Measurements from ENCODE around the gene HS3ST5. TPM values are rescaled to one million over a fixed set of nuclear protein-coding genes. Genes with fewer than 3 reads are reported as not detected.

Gene HS3ST5
- total RNA-seq, 1 experiment from 2014 or later: 14.4 TPM

DNA sequence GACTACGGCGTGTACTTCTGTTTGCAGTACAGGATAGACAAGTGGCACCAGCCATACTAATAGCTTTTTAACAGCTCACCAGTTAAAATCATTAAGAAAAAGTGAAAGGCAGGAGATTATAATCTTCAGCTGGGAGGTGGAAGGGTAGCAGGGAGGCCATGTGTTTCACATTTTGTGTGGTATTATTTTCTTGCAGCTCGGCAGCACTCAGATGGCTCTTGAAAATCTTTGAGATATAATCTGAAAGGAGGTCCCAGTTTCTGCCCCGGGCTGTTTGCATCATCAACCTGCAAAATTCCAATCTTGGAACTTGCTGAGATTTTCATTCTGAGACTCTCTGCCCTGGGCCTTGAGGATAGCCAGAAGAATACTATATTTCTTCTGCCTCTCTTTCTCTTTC, 284.4 kb downstream of the HS3ST5 start:
- H3K9me3 Mint-ChIP-seq: no peaks in the 10 kb centered on the region
- H2AK5ac ChIP-seq (ENCODE audit: insufficient read length, low read length): no peak overlapping the region
- no CpG with 5 or more reads among the region's 4 CpGs for WGBS (ENCODE audit: extremely low coverage, insufficient read length, low lambda C conversion rate)

More for the DNA sequence above, 284.4 kb downstream of the HS3ST5 start:
- Histone ChIP-seq H3K18ac (ENCODE audit: insufficient read length, low read depth, low read length) (no peak overlapping the region), H4K8ac (replicated peaks; ENCODE audit: insufficient read length, low read depth, low read length) (no peak overlapping the region), H3K27ac (ENCODE audit: insufficient read length, low read depth, low read length) (no peak overlapping the region), H4K91ac (ENCODE audit: insufficient read length, low read depth, low read length) (no peak overlapping the region), H3K23me2 (ENCODE audit: insufficient read length, low read depth, low read length, poor library complexity, severe bottlenecking) (no peaks in the 10 kb centered on the region), H3K23ac (ENCODE audit: insufficient read length, low read depth, low read length) (no peak overlapping the region), H3K56ac (ENCODE audit: insufficient read length, low read depth, low read length) (no peak overlapping the region), H3K79me1 (ENCODE audit: insufficient read depth, low read depth, low read length, poor library complexity, severe bottlenecking) (no peaks in the 10 kb centered on the region), H3K9me3 (ENCODE audit: control insufficient read depth, low read depth, low read length) (no peaks in the 10 kb centered on the region), H3K27me3 (ENCODE audit: insufficient read depth, low read length) (no peaks in the 10 kb centered on the region), H2BK120ac (ENCODE audit: low read depth, low read length, poor library complexity, severe bottlenecking) (no peak overlapping the region), H4K20me1 (ENCODE audit: control insufficient read depth, insufficient read depth, insufficient read length) (no peaks in the 10 kb centered on the region), H3K4me2 (ENCODE audit: insufficient read depth, insufficient read length, low read length) (no peak overlapping the region), H3T11ph (ENCODE audit: low read length) (no peak overlapping the region), H4K5ac (ENCODE audit: insufficient read length, low read depth, low read length) (no peak overlapping the region), H3K4me1 (ENCODE audit: insufficient read depth, low read length) (no peaks in the 10 kb centered on the region), H2BK20ac (ENCODE audit: low read depth, low read length, poor library complexity, severe bottlenecking) (no peak overlapping the region), H3K14ac (ENCODE audit: insufficient read depth, low read length) (no peak overlapping the region), H2BK12ac (ENCODE audit: insufficient read length, low read depth, low read length) (no peak overlapping the region), H2AFZ (ENCODE audit: low read length) (no peak overlapping the region), H3K79me2 (ENCODE audit: insufficient read depth, low read length) (no peaks in the 10 kb centered on the region), H3K4ac (ENCODE audit: low read depth, low read length) (no peak overlapping the region), H3K9ac (ENCODE audit: extremely low read depth, insufficient read length, low read length) (no peak overlapping the region), H2BK5ac (ENCODE audit: insufficient read length, low read length) (no peak overlapping the region), H2BK15ac (ENCODE audit: low read depth, low read length) (no peak overlapping the region)
- H3K4me1 Mint-ChIP-seq: peaks cover 6 to 17% of the 10 kb centered on the region in 2 experiments
- no peaks in the 10 kb centered on the region for H3K27me3 Mint-ChIP-seq (ENCODE audit: low read depth)
- H3K36me3 Mint-ChIP-seq (ENCODE audit: insufficient read depth in 1 of 3, low read depth in 3 of 3): peaks cover 0 to 29% (median 12%) of the 10 kb centered on the region in 3 experiments; a peak in 4 of 7 replicates
- no peak for DNase-seq
- no peak overlapping the region for H3K27ac Mint-ChIP-seq
- H3K4me3 Mint-ChIP-seq: no peak overlapping the region
- TF ChIP-seq, protein P1, sequence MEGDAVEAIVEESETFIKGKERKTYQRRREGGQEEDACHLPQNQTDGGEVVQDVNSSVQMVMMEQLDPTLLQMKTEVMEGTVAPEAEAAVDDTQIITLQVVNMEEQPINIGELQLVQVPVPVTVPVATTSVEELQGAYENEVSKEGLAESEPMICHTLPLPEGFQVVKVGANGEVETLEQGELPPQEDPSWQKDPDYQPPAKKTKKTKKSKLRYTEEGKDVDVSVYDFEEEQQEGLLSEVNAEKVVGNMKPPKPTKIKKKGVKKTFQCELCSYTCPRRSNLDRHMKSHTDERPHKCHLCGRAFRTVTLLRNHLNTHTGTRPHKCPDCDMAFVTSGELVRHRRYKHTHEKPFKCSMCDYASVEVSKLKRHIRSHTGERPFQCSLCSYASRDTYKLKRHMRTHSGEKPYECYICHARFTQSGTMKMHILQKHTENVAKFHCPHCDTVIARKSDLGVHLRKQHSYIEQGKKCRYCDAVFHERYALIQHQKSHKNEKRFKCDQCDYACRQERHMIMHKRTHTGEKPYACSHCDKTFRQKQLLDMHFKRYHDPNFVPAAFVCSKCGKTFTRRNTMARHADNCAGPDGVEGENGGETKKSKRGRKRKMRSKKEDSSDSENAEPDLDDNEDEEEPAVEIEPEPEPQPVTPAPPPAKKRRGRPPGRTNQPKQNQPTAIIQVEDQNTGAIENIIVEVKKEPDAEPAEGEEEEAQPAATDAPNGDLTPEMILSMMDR (conservative IDR thresholded peaks at IDR 0.05): no peak
